ENCODE results near the gene CA10.

DNA sequence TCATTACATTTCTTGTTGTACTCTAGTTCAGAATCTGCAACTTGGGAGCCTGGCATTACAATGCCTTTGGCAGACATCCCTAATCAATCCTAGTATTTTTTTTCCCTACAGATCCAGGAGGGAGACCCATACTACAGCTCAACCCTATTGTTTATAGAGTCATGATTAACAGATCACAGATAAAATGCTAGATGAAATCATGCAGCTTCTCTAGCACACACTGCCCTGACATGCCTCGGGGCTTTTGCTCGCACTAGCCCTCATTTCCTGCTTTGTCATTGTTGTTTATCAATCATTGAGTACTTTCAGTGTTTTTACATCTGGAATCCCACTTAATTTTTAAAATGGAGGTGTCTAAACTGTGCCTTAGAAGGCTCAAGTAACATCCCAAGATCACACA, 412.5 kb downstream of the CA10 start:
- TF ChIP-seq, protein P1, sequence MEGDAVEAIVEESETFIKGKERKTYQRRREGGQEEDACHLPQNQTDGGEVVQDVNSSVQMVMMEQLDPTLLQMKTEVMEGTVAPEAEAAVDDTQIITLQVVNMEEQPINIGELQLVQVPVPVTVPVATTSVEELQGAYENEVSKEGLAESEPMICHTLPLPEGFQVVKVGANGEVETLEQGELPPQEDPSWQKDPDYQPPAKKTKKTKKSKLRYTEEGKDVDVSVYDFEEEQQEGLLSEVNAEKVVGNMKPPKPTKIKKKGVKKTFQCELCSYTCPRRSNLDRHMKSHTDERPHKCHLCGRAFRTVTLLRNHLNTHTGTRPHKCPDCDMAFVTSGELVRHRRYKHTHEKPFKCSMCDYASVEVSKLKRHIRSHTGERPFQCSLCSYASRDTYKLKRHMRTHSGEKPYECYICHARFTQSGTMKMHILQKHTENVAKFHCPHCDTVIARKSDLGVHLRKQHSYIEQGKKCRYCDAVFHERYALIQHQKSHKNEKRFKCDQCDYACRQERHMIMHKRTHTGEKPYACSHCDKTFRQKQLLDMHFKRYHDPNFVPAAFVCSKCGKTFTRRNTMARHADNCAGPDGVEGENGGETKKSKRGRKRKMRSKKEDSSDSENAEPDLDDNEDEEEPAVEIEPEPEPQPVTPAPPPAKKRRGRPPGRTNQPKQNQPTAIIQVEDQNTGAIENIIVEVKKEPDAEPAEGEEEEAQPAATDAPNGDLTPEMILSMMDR (conservative IDR thresholded peaks at IDR 0.05 in 1 of 2, IDR thresholded peaks at IDR 0.05 in 1 of 2; ENCODE audit: low read depth in 1 of 2, low read length in 2 of 2): no peak
- no peak for TF ChIP-seq EZH2 (IDR thresholded peaks at IDR 0.05; ENCODE audit: low read length, missing control alignments)
